HG02885 (cell line): ENCODE data around the gene UNC79.
"Not testable (repeated sequence)": the region's sequence is repeated elsewhere in the genome, so short reads cannot be mapped to it uniquely, and the experiment has no call there.

Experiments used
- ATAC-seq: cut with Tn5 transposase; IDR thresholded peaks from one replicate; pipeline ENCODE4 v1.9.1; 2021; ENCODE audit warnings: mild to moderate bottlenecking; ENCODE audit not compliant: unreplicated experiment, poor library complexity

UNC79 gene

GRCh38 chr14:93490001-93490400 is 59.3 kb downstream of the UNC79 start:
- ATAC-seq = no peak

- ATAC-seq = no peak
Observed at GRCh38 chr14:93493054-93493453, 62.3 kb downstream of the UNC79 start.

- ATAC-seq = not testable (repeated sequence)
Observed at GRCh38 chr14:93493622-93494021, 62.9 kb downstream of the UNC79 start.

- no peak for ATAC-seq
Observed at GRCh38 chr14:93496856-93497741, 66.4 kb downstream of the UNC79 start.

GRCh38 chr14:93510056-93510455 is 79.3 kb downstream of the UNC79 start:
- ATAC-seq = no peak

- ATAC-seq = no peak
Observed at GRCh38 chr14:93511001-93511400, 80.3 kb downstream of the UNC79 start.

GRCh38 chr14:93520053-93520607 is 89.4 kb downstream of the UNC79 start:
- no peak for ATAC-seq

- ATAC-seq = no peak
Observed at GRCh38 chr14:93522221-93522620, 91.5 kb downstream of the UNC79 start.

- ATAC-seq = not testable (repeated sequence)
Observed at GRCh38 chr14:93525216-93525615, 94.5 kb downstream of the UNC79 start.

- ATAC-seq = no peak
Observed at GRCh38 chr14:93525696-93526451, 95.1 kb downstream of the UNC79 start.

- no peak for ATAC-seq
Observed at GRCh38 chr14:93527203-93527607, 96.5 kb downstream of the UNC79 start.

GRCh38 chr14:93528884-93529558 is 98.3 kb downstream of the UNC79 start:
- no peak for ATAC-seq

GRCh38 chr14:93531644-93532043 is 100.9 kb downstream of the UNC79 start:
- no peak for ATAC-seq

- no peak for ATAC-seq
Observed at GRCh38 chr14:93532541-93532940, 101.8 kb downstream of the UNC79 start.

GRCh38 chr14:93533437-93533836 is 102.7 kb downstream of the UNC79 start:
- ATAC-seq = no peak

- ATAC-seq = peak; percentile 80
Observed at GRCh38 chr14:93533842-93534241, 103.1 kb downstream of the UNC79 start.

- ATAC-seq = no peak
Observed at GRCh38 chr14:93535537-93535936, 104.8 kb downstream of the UNC79 start.

- ATAC-seq = no peak
Observed at GRCh38 chr14:93536945-93537344, 106.2 kb downstream of the UNC79 start.

- no peak for ATAC-seq
Observed at GRCh38 chr14:93537951-93538350, 107.2 kb downstream of the UNC79 start.

GRCh38 chr14:93538413-93538812 is 107.7 kb downstream of the UNC79 start:
- no peak for ATAC-seq

GRCh38 chr14:93540235-93540634 is 109.5 kb downstream of the UNC79 start:
- no peak for ATAC-seq
